Transverse colon (tissue), 4 donors: ENCODE results near the gene POLR2J2.
"Not testable (repeated sequence)": the region's sequence is repeated elsewhere in the genome, so short reads cannot be mapped to it uniquely, and the experiment has no call there.

Experiments
- CTCF ChIP-seq, 5 experiments: fragments of 200-600 bp in 3 of 5; fragments of 450-650 bp in 2 of 5; sonication (generic) in 3 of 5; IDR thresholded peaks; 1 replicate in 2 of 5; 2 replicates in 3 of 5; pipeline ENCODE4 v1.5.1; 2016 to 2017; ENCODE audit warnings: antibody characterized with exemption in 5 of 5, inconsistent platforms in 3 of 5, mild to moderate bottlenecking in 2 of 5, moderate library complexity in 1 of 5
- EP300 ChIP-seq: sonication (generic); formaldehyde crosslinking; IDR thresholded peaks from one replicate; pipeline ENCODE4 v1.6.1; 2017; ENCODE audit warnings: antibody characterized with exemption, low read depth
- POLR2A ChIP-seq: fragments of 450-650 bp; IDR thresholded peaks from one replicate; pipeline ENCODE4 v1.6.1; 2016; ENCODE audit warnings: antibody characterized with exemption, mild to moderate bottlenecking, moderate library complexity
- POLR2AphosphoS5 ChIP-seq, 3 donors: sonication (generic); formaldehyde crosslinking; IDR thresholded peaks; one replicate each; pipeline ENCODE4 v1.6.1; 2016; ENCODE audit warnings: antibody characterized with exemption in 3 of 3

GRCh38 chr7:102689436-102690282, 18.2 kb upstream of the POLR2J2 start:
- TF ChIP-seq CTCF (IDR thresholded peaks at IDR 0.05); POLR2A; EP300; POLR2AphosphoS5 (IDR thresholded peaks at IDR 0.05): not testable (repeated sequence)
